Activated naive CD8-positive, alpha-beta T cell treated with anti-CD3 and anti-CD28 coated beads, Interleukin-2, amount 50 U/mL, for 16 hours (primary cell): ENCODE measurements around the gene FBXL13.
"Not testable (repeated sequence)": the region's sequence is repeated elsewhere in the genome, so short reads cannot be mapped to it uniquely, and the experiment has no call there.

Experiments used
- DNase-seq: peaks from one replicate; pipeline ENCODE4 v3.0.0-alpha.2; 2020; ENCODE audit warnings: low read depth, low spot score

Gene FBXL13

DNA sequence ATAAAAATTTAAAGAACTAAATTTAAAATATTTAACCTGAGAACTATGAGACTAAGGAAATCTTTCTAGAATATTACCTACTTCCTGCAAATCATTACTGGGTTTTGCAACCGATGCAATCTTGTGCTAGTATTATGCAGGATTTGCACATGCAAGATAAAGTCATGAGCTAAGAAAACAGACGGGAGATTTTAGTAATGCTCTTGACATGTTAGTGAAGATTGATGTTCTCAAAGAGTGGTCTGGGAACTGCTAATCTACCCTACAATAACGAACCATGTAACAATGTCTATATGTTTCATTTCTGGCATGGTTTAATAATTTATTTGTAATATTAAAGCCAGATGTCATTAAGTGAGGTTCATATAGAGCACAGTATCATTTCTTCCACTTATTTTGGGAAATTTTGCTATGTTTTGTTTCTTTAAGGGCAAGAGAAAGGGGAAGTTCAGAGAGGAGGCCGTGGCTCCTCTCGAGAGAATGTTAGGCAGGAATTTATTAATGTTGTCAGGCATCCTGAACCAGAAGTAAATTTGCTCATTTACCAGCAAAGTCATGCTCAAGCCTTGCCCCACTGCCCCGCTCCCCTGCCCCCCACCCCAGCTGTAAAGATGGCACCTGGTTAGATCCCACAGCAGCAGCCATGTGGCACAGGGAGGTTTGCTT, 139.0 kb downstream of the FBXL13 start:
- DNase-seq: no peak

GRCh38 chr7:102934701-102935100, 139.9 kb downstream of the FBXL13 start:
- no peak for DNase-seq

DNA sequence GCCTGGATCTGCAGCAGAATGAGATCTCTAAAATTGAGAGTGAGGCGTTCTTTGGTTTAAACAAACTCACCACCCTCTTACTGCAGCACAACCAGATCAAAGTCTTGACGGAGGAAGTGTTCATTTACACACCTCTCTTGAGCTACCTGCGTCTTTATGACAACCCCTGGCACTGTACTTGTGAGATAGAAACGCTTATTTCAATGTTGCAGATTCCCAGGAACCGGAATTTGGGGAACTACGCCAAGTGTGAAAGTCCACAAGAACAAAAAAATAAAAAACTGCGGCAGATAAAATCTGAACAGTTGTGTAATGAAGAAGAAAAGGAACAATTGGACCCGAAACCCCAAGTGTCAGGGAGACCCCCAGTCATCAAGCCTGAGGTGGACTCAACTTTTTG, 140.4 kb downstream of the FBXL13 start:
- no peak for DNase-seq

DNA sequence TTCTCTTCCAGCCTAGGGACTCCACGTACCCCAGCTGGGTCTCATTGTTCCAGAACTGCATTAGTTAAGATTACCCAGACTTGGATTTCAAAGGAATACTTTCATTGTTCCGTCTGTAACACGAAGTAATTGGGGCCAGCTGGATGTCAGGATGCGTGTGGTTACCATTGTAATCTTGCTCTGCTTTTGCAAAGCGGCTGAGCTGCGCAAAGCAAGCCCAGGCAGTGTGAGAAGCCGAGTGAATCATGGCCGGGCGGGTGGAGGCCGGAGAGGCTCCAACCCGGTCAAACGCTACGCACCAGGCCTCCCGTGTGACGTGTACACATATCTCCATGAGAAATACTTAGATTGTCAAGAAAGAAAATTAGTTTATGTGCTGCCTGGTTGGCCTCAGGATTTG, 140.8 kb downstream of the FBXL13 start:
- no peak for DNase-seq

DNA sequence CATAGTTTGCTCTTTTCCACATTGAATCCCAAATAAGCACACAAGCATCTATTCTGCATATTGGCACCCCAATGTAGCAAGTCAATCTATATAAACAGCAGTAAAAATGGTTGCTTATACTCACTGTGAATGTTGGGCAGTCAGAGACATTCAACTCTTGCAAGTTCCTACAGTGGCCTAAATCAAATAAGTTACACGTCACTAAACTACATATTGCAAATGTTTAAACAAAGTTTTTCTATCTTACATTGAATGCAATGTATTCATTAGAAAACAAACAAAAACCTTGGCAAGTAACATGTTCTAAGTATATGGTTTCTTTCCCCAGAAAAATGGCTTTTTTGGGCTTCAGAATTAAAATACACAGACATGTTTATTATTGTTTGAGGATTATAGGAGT, 142.8 kb downstream of the FBXL13 start:
- no peak for DNase-seq

DNA sequence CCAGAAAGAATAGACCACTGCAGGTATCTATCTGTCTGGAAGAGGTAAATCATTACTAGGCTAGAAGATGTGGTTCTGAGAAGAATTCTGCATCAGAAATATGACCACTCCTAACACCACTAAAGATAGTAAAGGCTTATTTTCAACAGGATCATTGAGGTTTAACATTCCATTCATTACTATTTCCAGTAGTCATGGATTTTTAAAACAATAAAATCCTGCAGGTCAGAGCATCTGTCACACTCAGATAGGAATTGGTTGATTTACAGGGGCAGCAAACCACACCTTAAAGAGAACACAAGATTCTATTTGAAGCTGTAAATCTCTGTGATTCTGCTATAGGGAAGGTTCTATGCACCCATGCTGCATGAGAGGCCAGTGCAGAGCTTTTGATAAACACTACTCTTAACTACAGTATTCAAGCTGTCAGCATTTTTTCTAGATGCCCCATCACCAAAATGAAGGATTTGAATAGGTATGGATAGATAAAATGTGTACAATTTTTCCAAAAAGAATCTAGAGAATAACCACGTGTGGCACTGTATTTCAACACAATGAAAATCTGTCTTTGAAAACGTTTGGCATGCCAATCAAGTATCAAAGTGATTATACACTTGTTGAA, 147.2 kb downstream of the FBXL13 start:
- DNase-seq: no peak

GRCh38 chr7:102926783-102927140, 147.8 kb downstream of the FBXL13 start:
- no peak for DNase-seq

DNA sequence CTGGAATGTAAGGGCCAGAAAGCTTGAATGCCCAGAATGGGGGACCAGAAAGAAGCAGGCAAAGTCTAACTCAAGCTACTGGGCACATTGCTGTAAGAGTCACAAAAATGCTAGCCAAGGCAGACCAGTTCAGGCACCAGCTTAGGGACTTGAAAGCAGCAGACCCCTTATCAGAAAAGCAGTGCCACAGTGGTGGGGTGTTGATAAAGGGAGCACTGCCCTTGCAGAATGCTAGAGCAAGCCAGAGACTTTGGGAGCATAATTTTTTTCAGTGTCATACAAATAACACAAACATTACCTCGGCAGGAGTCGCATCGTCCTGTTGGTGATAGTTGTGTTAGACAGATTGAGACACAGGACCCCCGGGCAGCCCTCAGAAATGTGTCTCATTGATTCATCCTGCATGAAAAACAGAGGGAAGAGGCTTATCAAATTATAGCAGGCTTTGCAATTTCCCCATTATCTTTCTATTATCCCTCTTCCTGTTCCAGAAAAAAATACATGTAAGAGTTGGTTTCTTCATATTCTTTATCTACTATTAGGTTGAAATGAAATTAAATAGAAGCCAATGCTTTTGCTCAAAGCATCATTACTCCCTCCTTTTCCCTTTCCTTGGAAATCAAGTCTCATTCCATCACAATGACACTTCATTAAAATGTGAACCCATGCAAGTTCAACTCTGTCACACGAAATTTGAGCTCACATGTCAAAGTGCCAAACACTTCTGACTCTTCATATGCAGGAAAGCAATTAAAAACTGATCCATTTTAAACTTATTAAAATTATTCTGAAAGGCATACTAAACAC, 148.4 kb downstream of the FBXL13 start:
- DNase-seq: no peak

- no peak for DNase-seq
These were observed 155.8 kb downstream of the FBXL13 start for GRCh38 chr7:102918845-102919244.

DNA sequence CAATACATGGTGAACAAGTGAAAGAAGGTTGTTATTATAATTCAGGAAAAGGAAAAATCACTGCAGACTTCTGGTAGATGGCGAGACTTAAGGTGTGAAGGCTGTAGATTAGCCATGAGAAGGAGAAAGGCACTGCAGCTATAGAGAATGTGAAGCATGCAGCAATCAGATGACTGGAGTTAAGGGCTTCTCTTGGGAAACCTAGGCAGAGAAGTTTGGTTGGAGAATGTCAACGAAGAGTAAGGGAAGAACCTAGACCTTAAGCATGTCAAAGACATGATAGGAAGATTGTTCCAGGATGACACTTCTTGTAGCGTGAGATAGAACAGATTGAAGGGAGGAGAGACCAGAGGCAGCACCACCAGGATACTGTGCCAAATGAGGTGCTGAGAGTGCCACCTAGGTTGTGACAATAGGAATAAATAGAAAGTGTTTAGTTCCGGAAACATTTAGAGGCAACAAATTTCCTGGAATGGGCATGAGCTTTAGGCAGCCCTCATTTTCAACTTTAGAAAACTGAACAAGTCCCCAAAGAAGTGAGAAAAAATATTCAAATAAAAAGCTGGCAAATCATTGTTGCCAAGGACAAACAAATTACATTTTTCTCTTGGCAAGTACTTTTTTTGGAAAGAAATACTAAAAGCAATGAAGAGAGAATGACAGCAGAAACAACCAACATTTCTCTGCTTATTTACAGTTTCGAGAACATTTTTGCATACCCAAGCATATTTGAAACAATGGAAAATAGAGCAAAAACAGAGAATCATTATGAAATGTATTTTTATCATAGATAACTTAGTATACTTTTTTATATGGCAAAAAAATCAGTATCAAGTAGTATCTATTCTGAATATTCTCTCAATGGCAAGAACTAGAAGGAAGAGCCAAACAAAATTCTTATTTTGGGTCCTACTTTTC, 156.9 kb downstream of the FBXL13 start:
- no peak for DNase-seq

DNA sequence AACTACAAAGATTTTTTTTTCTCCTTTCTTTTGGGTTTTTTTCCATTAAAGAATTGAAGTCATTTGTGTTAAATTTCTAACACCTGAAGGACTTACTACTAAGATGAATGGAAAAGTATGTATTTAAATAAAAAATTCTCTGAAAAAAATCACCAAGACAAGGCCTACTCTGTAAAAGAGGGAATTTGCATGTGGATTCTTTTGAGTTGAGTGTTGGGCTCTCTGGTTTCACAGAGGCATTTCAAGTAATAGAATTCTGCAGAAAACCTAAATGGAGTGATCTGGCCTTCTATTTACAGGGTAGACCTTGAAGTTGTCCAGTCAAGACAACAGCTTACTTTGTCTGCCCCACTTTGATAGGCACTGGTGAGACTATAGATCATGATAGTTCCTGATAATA, 157.7 kb downstream of the FBXL13 start:
- no peak for DNase-seq

GRCh38 chr7:102916426-102916825, 158.2 kb downstream of the FBXL13 start:
- no peak for DNase-seq

GRCh38 chr7:102914585-102914984, 160.0 kb downstream of the FBXL13 start:
- no peak for DNase-seq

- no peak for DNase-seq
These were observed 160.8 kb downstream of the FBXL13 start for GRCh38 chr7:102913826-102914225.

DNA sequence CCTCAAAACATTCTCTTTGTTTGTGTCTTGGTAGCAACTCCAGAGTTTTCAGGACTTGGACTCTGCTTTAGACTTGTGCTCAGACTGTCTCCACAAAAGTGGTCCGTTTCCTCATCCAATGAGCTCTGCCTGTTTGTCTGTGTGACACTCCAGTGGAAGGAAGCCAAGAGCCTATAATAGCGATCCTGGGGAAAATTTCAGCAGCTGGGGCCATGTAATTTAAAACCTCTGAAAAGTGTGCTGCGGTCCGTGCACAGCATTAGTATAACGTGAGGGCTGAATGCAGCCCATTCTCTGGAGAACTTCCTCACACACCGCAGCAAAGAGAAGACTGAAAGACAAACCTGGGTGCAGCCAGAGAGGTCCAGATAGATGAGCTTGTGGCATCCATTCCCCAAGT, 161.9 kb downstream of the FBXL13 start, which contains the start of gene LRRC17:
Gene LRRC17 (plus strand): TSS at position 259 of the 400 bp plus-strand sequence. CDS start 20,914 bp downstream, outside the sequence.
- no peak for DNase-seq

DNA sequence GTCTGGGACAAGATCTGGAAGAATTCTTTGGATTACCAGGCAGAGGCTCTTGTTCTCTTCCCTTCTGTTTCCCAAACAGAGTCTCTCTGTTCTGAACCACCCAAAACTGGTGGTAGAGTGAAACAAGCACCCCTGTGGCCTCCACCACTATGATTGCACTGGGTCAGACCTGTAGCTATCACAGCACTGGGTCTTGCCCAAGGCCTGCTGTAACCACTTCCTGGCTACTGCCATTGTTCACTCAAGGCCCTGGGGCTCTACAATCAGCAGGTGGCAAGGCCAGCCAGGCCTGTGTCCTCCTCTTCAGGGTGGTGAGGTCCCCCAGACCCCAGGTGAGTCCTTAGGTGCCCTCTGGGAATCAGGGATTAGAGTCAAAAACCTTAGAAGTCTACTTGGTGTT, 165.9 kb downstream of the FBXL13 start:
- no peak for DNase-seq

- not testable (repeated sequence) for DNase-seq
These were observed 171.0 kb downstream of the FBXL13 start for GRCh38 chr7:102903576-102903975.

- not testable (repeated sequence) for DNase-seq
These were observed 172.5 kb downstream of the FBXL13 start for GRCh38 chr7:102902052-102902451.

DNA sequence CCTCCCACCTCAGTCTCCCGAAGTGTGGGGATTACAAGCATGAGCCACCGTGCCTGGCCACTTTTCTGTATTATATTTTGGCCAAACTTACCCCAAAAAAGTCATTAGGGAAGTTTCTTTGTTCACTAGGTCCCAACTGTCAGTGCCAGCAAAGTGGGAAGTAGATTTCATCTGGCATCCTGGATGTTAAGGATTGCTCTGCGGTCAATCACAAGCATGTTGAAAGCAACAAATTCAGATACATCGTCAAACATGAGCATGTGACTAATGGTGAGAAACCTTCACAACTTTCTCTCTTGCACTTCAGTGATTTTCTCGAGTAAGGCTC, 176.1 kb downstream of the FBXL13 start:
- no peak for DNase-seq

GRCh38 chr7:102897856-102898531, 176.6 kb downstream of the FBXL13 start:
- DNase-seq: no peak

GRCh38 chr7:102897211-102897631, 177.4 kb downstream of the FBXL13 start:
- no peak for DNase-seq
